GM23338 (cell line): ENCODE results near the gene RHBDF2. TPM values are rescaled to one million over a fixed set of nuclear protein-coding genes. Genes with fewer than 3 reads are reported as not detected.
A peak's percentile ranks its signal among the peaks of the same experiment; 100 is the strongest.

Experiments used
- ATAC-seq: fragments of 200-7000 bp; cut with Tn5 transposase; 3 replicates; pipeline ENCODE4 v1.9.1; 2020
- DNase-seq: peaks from one replicate; pipeline ENCODE4 v3.0.0-alpha.2; 2015; ENCODE audit warnings: low spot score
- H2AFZ ChIP-seq: fragments of 200-600 bp; sonication (generic); 2 replicates; pipeline ENCODE4 v1.8.0; 2016; ENCODE audit warnings: antibody characterized with exemption, mild to moderate bottlenecking, moderate library complexity
- H3F3A ChIP-seq: fragments of 200-600 bp; sonication (generic); replicated peaks from 2 replicates; pipeline ENCODE4 v1.8.0; 2017; ENCODE audit warnings: antibody characterized with exemption, mixed run types, low read depth
- H3K27ac ChIP-seq: fragments of 200-600 bp; sonication (generic); 2 replicates; pipeline ENCODE4 v1.6.1; 2016; ENCODE audit warnings: low read depth
- H3K27me3 ChIP-seq: fragments of 200-600 bp; sonication (generic); 2 replicates; pipeline ENCODE4 v1.8.0; 2016; ENCODE audit warnings: mild to moderate bottlenecking, mixed run types, moderate library complexity; ENCODE audit not compliant: insufficient read depth
- H3K36me3 ChIP-seq: fragments of 200-600 bp; sonication (generic); 2 replicates; pipeline ENCODE4 v1.8.0; 2016; ENCODE audit warnings: mild to moderate bottlenecking; ENCODE audit not compliant: insufficient read depth
- H3K4me1 ChIP-seq: fragments of 200-600 bp; sonication (generic); 2 replicates; pipeline ENCODE4 v1.8.0; 2016; ENCODE audit warnings: mild to moderate bottlenecking, moderate library complexity; ENCODE audit not compliant: insufficient read depth
- H3K4me2 ChIP-seq: fragments of 200-600 bp; sonication (generic); 2 replicates; pipeline ENCODE4 v1.7.1; 2017; ENCODE audit warnings: mixed run types
- H3K4me3 ChIP-seq: fragments of 200-600 bp; sonication (generic); 2 replicates; pipeline ENCODE4 v1.6.1; 2016; ENCODE audit warnings: mixed run types
- H3K79me2 ChIP-seq: fragments of 200-600 bp; sonication (generic); replicated peaks from 2 replicates; pipeline ENCODE4 v1.8.0; 2017; ENCODE audit warnings: mild to moderate bottlenecking; ENCODE audit not compliant: insufficient read depth
- H3K9me2 ChIP-seq: fragments of 200-600 bp; sonication (generic); 2 replicates; pipeline ENCODE4 v1.8.0; 2017; ENCODE audit not compliant: insufficient read depth
- H4K20me1 ChIP-seq: fragments of 200-600 bp; sonication (generic); replicated peaks from 2 replicates; pipeline ENCODE4 v1.8.0; 2017; ENCODE audit warnings: mild to moderate bottlenecking; ENCODE audit not compliant: insufficient read depth
- H3K27ac Mint-ChIP-seq: 2 replicates; pipeline ENCODE4 v1.8.0; 2020; ENCODE audit warnings: inconsistent platforms, mild to moderate bottlenecking, moderate library complexity, mixed read lengths
- H3K27me3 Mint-ChIP-seq: 3 replicates; pipeline ENCODE4 v1.8.0; 2022; ENCODE audit warnings: low read depth, mild to moderate bottlenecking, moderate library complexity, mixed read lengths, inconsistent platforms; ENCODE audit not compliant: insufficient read depth, poor library complexity
- H3K36me3 Mint-ChIP-seq: 3 replicates; pipeline ENCODE4 v1.8.0; 2021; ENCODE audit warnings: low read depth, mild to moderate bottlenecking, inconsistent platforms, moderate library complexity, mixed read lengths
- H3K4me1 Mint-ChIP-seq: 3 replicates; pipeline ENCODE4 v1.8.0; 2020; ENCODE audit warnings: mild to moderate bottlenecking, inconsistent platforms, mixed read lengths
- H3K4me3 Mint-ChIP-seq: 3 replicates; pipeline ENCODE4 v1.8.0; 2021; ENCODE audit warnings: moderate library complexity, mild to moderate bottlenecking, inconsistent platforms, mixed read lengths
- H3K9me3 Mint-ChIP-seq: 3 replicates; pipeline ENCODE4 v1.8.0; 2020; ENCODE audit warnings: moderate library complexity, mild to moderate bottlenecking, inconsistent platforms, mixed read lengths
- JUNB ChIP-seq: IDR thresholded peaks from one replicate; pipeline ENCODE4 v1.6.1; 2016; ENCODE audit warnings: antibody characterized with exemption; ENCODE audit not compliant: unreplicated experiment
- ZNF114 ChIP-seq: fragments of 250-450 bp; sonication (Bioruptor Pico); IDR thresholded peaks from 2 replicates; pipeline ENCODE4 v1.5.0; 2020; ENCODE audit warnings: mild to moderate bottlenecking, moderate library complexity
- polyA plus RNA-seq: library from polyadenylated mRNA; unstranded; fragments of >200 nt; fragmentation: Nextera tagmentation; extraction: Ambion mirVana; gene quantifications from 2 replicates; pipeline ENCODE4 v1.2.1, GENCODE V29; 2016
- total RNA-seq: library from RNA; depleted of rRNA; stranded (reverse); fragments of >200 nt; shearing (Covaris generic); gene quantifications from 2 replicates; pipeline ENCODE4 v1.2.3, GENCODE V29; 2014; rRNA removed
- TF ChIP-seq, protein P1 (sequence below): IDR thresholded peaks from one replicate; pipeline ENCODE4 v1.6.1; 2018; ENCODE audit warnings: antibody characterized with exemption; ENCODE audit not compliant: unreplicated experiment
- TF ChIP-seq, protein P2 (sequence below): IDR thresholded peaks from 2 replicates; pipeline ENCODE4 v1.6.1; 2016; ENCODE audit warnings: antibody characterized with exemption

Gene RHBDF2
- total and polyA plus RNA-seq, 2 experiments from 2014 or later = 9.4 to 29.5 TPM

DNA sequence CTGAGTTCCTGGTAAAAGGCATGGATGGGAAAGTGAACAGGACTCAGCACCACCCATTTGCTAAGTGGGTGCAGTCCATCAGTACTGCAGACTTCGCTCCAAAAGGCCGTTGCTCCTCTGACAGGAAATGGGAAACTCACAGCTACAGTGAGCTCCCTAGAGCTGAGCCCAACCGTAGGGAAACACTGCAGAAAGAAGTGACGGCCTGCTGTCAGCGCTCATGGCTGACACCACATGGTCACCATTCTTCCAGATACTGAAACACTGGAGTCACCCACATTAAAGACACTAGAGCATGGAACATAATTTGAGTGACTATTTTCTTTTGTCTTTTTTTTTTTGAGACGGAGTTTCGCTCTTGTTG, 80.2 kb downstream of the RHBDF2 start:
- Histone ChIP-seq H3K9me2 (no peaks in the 10 kb centered on the region; the same call in 1 of the 2 replicates), H3K4me1 (peaks cover 24% of the 10 kb centered on the region), H3F3A (peaks cover 3% of the 10 kb centered on the region; the same call in 1 of the 2 replicates), H4K20me1 (peaks cover 56% of the 10 kb centered on the region), H3K27me3 (no peaks in the 10 kb centered on the region), H3K79me2 (peaks cover 95% of the 10 kb centered on the region), H2AFZ (no peak overlapping the region), H3K4me3 (no peak overlapping the region), H3K36me3 (no peaks in the 10 kb centered on the region), H3K4me2 (no peak overlapping the region), H3K27ac (0 out of 2 replicates have a peak overlapping the region, but pooled peaks have one; percentile 66)
- Mint-ChIP-seq H3K9me3 (no peaks in the 10 kb centered on the region), H3K27ac (no peak overlapping the region), H3K27me3 (peaks cover 7% of the 10 kb centered on the region), H3K4me1 (peaks cover 35% of the 10 kb centered on the region), H3K36me3 (peaks cover 25% of the 10 kb centered on the region), H3K4me3 (no peak overlapping the region)
- TF ChIP-seq ZNF114 (CRISPR knock-in tag) = no peak
- TF ChIP-seq, protein P1, sequence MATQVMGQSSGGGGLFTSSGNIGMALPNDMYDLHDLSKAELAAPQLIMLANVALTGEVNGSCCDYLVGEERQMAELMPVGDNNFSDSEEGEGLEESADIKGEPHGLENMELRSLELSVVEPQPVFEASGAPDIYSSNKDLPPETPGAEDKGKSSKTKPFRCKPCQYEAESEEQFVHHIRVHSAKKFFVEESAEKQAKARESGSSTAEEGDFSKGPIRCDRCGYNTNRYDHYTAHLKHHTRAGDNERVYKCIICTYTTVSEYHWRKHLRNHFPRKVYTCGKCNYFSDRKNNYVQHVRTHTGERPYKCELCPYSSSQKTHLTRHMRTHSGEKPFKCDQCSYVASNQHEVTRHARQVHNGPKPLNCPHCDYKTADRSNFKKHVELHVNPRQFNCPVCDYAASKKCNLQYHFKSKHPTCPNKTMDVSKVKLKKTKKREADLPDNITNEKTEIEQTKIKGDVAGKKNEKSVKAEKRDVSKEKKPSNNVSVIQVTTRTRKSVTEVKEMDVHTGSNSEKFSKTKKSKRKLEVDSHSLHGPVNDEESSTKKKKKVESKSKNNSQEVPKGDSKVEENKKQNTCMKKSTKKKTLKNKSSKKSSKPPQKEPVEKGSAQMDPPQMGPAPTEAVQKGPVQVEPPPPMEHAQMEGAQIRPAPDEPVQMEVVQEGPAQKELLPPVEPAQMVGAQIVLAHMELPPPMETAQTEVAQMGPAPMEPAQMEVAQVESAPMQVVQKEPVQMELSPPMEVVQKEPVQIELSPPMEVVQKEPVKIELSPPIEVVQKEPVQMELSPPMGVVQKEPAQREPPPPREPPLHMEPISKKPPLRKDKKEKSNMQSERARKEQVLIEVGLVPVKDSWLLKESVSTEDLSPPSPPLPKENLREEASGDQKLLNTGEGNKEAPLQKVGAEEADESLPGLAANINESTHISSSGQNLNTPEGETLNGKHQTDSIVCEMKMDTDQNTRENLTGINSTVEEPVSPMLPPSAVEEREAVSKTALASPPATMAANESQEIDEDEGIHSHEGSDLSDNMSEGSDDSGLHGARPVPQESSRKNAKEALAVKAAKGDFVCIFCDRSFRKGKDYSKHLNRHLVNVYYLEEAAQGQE = no peak
- TF ChIP-seq, protein P2, sequence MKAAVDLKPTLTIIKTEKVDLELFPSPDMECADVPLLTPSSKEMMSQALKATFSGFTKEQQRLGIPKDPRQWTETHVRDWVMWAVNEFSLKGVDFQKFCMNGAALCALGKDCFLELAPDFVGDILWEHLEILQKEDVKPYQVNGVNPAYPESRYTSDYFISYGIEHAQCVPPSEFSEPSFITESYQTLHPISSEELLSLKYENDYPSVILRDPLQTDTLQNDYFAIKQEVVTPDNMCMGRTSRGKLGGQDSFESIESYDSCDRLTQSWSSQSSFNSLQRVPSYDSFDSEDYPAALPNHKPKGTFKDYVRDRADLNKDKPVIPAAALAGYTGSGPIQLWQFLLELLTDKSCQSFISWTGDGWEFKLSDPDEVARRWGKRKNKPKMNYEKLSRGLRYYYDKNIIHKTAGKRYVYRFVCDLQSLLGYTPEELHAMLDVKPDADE = no peak
- no peak for TF ChIP-seq JUNB
- ATAC-seq (peak; percentile 74), DNase-seq (peak; percentile 48)

Other genes with a start within 250 kb of the RHBDF2 start
- 3.1 and 3.5 TPM in 2 replicates for gene UBALD2, start 236.1 kb downstream of the RHBDF2 start, total RNA-seq
- 2.2 and 3.3 TPM in 2 replicates for gene UBALD2, start 236.1 kb downstream of the RHBDF2 start, polyA plus RNA-seq
- gene QRICH2, start 193.1 kb downstream of the RHBDF2 start, total RNA-seq = 3.7 and 4.0 TPM in 2 replicates
- gene QRICH2, start 193.1 kb downstream of the RHBDF2 start, polyA plus RNA-seq = 1.1 and 2.2 TPM in 2 replicates
- gene PRPSAP1, start 147.5 kb downstream of the RHBDF2 start, total RNA-seq = 47.9 and 58.8 TPM in 2 replicates
- 31.5 and 39.5 TPM in 2 replicates for gene PRPSAP1, start 147.5 kb downstream of the RHBDF2 start, polyA plus RNA-seq
- 3.2 and 7.4 TPM in 2 replicates for gene SPHK1, start 116.8 kb downstream of the RHBDF2 start, total RNA-seq
- gene SPHK1, start 116.8 kb downstream of the RHBDF2 start, polyA plus RNA-seq = 0.63 and 1.3 TPM in 2 replicates
- gene UBE2O, start 48.3 kb downstream of the RHBDF2 start, total RNA-seq = 73.7 and 79.4 TPM in 2 replicates
- gene UBE2O, start 48.3 kb downstream of the RHBDF2 start, polyA plus RNA-seq = 30.4 and 30.9 TPM in 2 replicates
- gene AANAT, start 33.8 kb downstream of the RHBDF2 start, total RNA-seq = 0.28 and 1.3 TPM in 2 replicates
- gene AANAT, start 33.8 kb downstream of the RHBDF2 start, polyA plus RNA-seq = 0.73 and 1.0 TPM in 2 replicates
- 1.7 and 2.1 TPM in 2 replicates for gene CYGB, start 36.3 kb upstream of the RHBDF2 start, total RNA-seq
- gene CYGB, start 36.3 kb upstream of the RHBDF2 start, polyA plus RNA-seq = 0.85 and 1.2 TPM in 2 replicates
- 0.38 and 0.50 TPM in 2 replicates for gene PRCD, start 38.6 kb upstream of the RHBDF2 start, total RNA-seq
- 1.6 and 2.5 TPM in 2 replicates for gene PRCD, start 38.6 kb upstream of the RHBDF2 start, polyA plus RNA-seq
- gene ST6GALNAC2, start 84.4 kb upstream of the RHBDF2 start, total RNA-seq = 0.31 TPM in 1 of 2 replicates, not detected in the other
- gene ST6GALNAC2, start 84.4 kb upstream of the RHBDF2 start, polyA plus RNA-seq = not detected in 2 replicates
- not detected in 2 replicates for gene ST6GALNAC1, start 142.3 kb upstream of the RHBDF2 start, total RNA-seq
- not detected in 2 replicates for gene ST6GALNAC1, start 142.3 kb upstream of the RHBDF2 start, polyA plus RNA-seq
- gene MXRA7, start 209.5 kb upstream of the RHBDF2 start, total RNA-seq = 29.2 and 46.6 TPM in 2 replicates
- 11.4 and 12.1 TPM in 2 replicates for gene MXRA7, start 209.5 kb upstream of the RHBDF2 start, polyA plus RNA-seq
- gene JMJD6, start 225.2 kb upstream of the RHBDF2 start, total RNA-seq = 11.3 and 12.8 TPM in 2 replicates
- gene JMJD6, start 225.2 kb upstream of the RHBDF2 start, polyA plus RNA-seq = 11.4 and 12.7 TPM in 2 replicates
- 41.6 and 43.2 TPM in 2 replicates for gene METTL23, start 225.4 kb upstream of the RHBDF2 start, total RNA-seq
- gene METTL23, start 225.4 kb upstream of the RHBDF2 start, polyA plus RNA-seq = 51.6 and 55.9 TPM in 2 replicates
- gene SRSF2, start 235.9 kb upstream of the RHBDF2 start, total RNA-seq = 524 and 547 TPM in 2 replicates
- gene SRSF2, start 235.9 kb upstream of the RHBDF2 start, polyA plus RNA-seq = 305 and 317 TPM in 2 replicates
- gene MFSD11, start 236.7 kb upstream of the RHBDF2 start, total RNA-seq = 25.5 and 35.3 TPM in 2 replicates
- gene MFSD11, start 236.7 kb upstream of the RHBDF2 start, polyA plus RNA-seq = 9.3 and 10.2 TPM in 2 replicates